H1 (cell line): Measurements from ENCODE around the gene RAB11A. TPM values are rescaled to one million over a fixed set of nuclear protein-coding genes. Genes with fewer than 3 reads are reported as not detected.

ENCODE experiments used
- CTCF ChIA-PET: fragments of 300-600 bp; sonication (Branson Sonifier 250); formaldehyde crosslinking; loops from one replicate; lab custom pipeline; 2021; ENCODE audit not compliant: partially characterized antibody; lab: Charles Lee
- POLR2A ChIA-PET: fragments of 300-600 bp; sonication (Branson Sonifier 250); formaldehyde crosslinking; loops from one replicate; lab custom pipeline; 2021; ENCODE audit warnings: inconsistent platforms; ENCODE audit not compliant: partially characterized antibody; lab: Charles Lee
- DNase-seq, 2 experiments: peaks; one replicate each; pipeline versions ENCODE4 v3.0.0 to v3.0.0-alpha.2; 2010 to 2022; ENCODE audit warnings: low spot score in 2 of 2, low read depth in 1 of 2, mixed read lengths in 1 of 2
- FAIRE-seq: peaks from 2 replicates; lab custom pipeline; 2011; peaks lifted over from hg19 to GRCh38; lab: Jason Lieb, UNC
- H2AFZ ChIP-seq: 2 replicates; pipeline ENCODE4 v1.8.1; 2012; ENCODE audit warnings: low read length, inconsistent platforms
- H2AK5ac ChIP-seq: 2 replicates; pipeline ENCODE4 v1.6.1; 2013; ENCODE audit warnings: low read depth, low read length
- H2BK120ac ChIP-seq: replicated peaks from 2 replicates; pipeline ENCODE3; 2013; ENCODE audit warnings: low read depth, low read length, inconsistent platforms
- H2BK12ac ChIP-seq: 2 replicates; pipeline ENCODE4 v1.6.1; 2013; ENCODE audit warnings: low read depth, low read length
- H2BK15ac ChIP-seq: 2 replicates; pipeline ENCODE4 v1.6.1; 2013; ENCODE audit warnings: low read length
- H2BK20ac ChIP-seq: 2 replicates; pipeline ENCODE4 v1.6.1; 2013; ENCODE audit warnings: low read length
- H2BK5ac ChIP-seq: 2 replicates; pipeline ENCODE4 v1.6.1; 2013; ENCODE audit warnings: low read depth, low read length
- H3K14ac ChIP-seq: 2 replicates; pipeline ENCODE4 v1.6.1; 2013; ENCODE audit warnings: inconsistent platforms; ENCODE audit not compliant: insufficient read length
- H3K18ac ChIP-seq: 2 replicates; pipeline ENCODE4 v1.6.1; 2013; ENCODE audit warnings: low read length; ENCODE audit errors: extremely low read depth
- H3K23ac ChIP-seq: 2 replicates; pipeline ENCODE4 v1.6.1; 2013; ENCODE audit warnings: inconsistent platforms; ENCODE audit not compliant: insufficient read length
- H3K23me2 ChIP-seq: 2 replicates; pipeline ENCODE4 v1.6.1; 2013; ENCODE audit warnings: low read depth, low read length
- H3K27ac ChIP-seq: 2 replicates; pipeline ENCODE4 v1.6.1; 2011; ENCODE audit warnings: low read depth, low read length, inconsistent platforms
- H3K27me3 ChIP-seq, 4 experiments: replicated peaks in 1 of 4; 1 replicate in 1 of 4; 2 replicates in 3 of 4; pipeline versions ENCODE4 v1.6.1 to v1.8.1; 2011 to 2013; ENCODE audit warnings: low read length in 3 of 4, mild to moderate bottlenecking in 3 of 4, inconsistent platforms in 2 of 4, mixed read lengths in 2 of 4, moderate library complexity in 1 of 4; ENCODE audit not compliant: control insufficient read depth in 3 of 4, insufficient read depth in 3 of 4; ENCODE audit errors: extremely low read depth in 1 of 4
- H3K36me3 ChIP-seq, 4 experiments: 2 replicates each; pipeline versions ENCODE4 v1.6.1 to v1.8.1; 2011 to 2013; ENCODE audit warnings: mild to moderate bottlenecking in 4 of 4, low read length in 3 of 4, moderate library complexity in 2 of 4, control low read depth in 1 of 4, inconsistent platforms in 1 of 4; ENCODE audit not compliant: insufficient read depth in 4 of 4, control insufficient read depth in 2 of 4
- H3K4ac ChIP-seq: replicated peaks from 2 replicates; pipeline ENCODE3; 2013; ENCODE audit warnings: low read length, low read depth, mixed read lengths, inconsistent platforms; ENCODE audit not compliant: insufficient read length
- H3K4me1 ChIP-seq, 4 experiments: replicated peaks in 1 of 4; 1 replicate in 1 of 4; 2 replicates in 3 of 4; pipeline versions ENCODE4 v1.6.1 to v1.8.1; 2011 to 2013; ENCODE audit warnings: low read length in 3 of 4, inconsistent platforms in 2 of 4, mixed read lengths in 1 of 4; ENCODE audit not compliant: insufficient read depth in 4 of 4, control insufficient read depth in 3 of 4
- H3K4me2 ChIP-seq, 2 experiments: 2 replicates each; pipeline versions ENCODE4 v1.6.1 to v1.8.1; 2011 to 2013; ENCODE audit warnings: low read depth in 2 of 2, low read length in 2 of 2, control low read depth in 1 of 2, inconsistent platforms in 1 of 2, mild to moderate bottlenecking in 1 of 2; ENCODE audit not compliant: insufficient read depth in 1 of 2
- H3K4me3 ChIP-seq, 4 experiments: fragments of 200-600, 300-600 bp in 1 of 4; sonication (generic), shearing (Covaris generic), sonication (Bioruptor Twin) in 1 of 4; 2 replicates each; pipeline versions ENCODE4 v1.5.1 to v1.8.1; 2011 to 2016; ENCODE audit warnings: low read length in 4 of 4, low read depth in 3 of 4, control low read depth in 2 of 4, inconsistent platforms in 2 of 4, mild to moderate bottlenecking in 2 of 4, mixed read lengths in 1 of 4, moderate library complexity in 1 of 4; ENCODE audit not compliant: insufficient read depth in 2 of 4; ENCODE audit errors: extremely low read depth in 1 of 4
- H3K56ac ChIP-seq: replicated peaks from 2 replicates; pipeline ENCODE3; 2013; ENCODE audit warnings: low read depth, mild to moderate bottlenecking, mixed read lengths, low read length, inconsistent platforms; ENCODE audit not compliant: insufficient read length
- H3K79me1 ChIP-seq: 2 replicates; pipeline ENCODE4 v1.6.1; 2013; ENCODE audit warnings: low read depth, low read length, control low read depth
- H3K79me2 ChIP-seq, 2 experiments: 2 replicates each; pipeline versions ENCODE4 v1.6.1 to v1.8.1; 2012 to 2013; ENCODE audit warnings: low read length in 2 of 2, mild to moderate bottlenecking in 2 of 2, inconsistent platforms in 1 of 2; ENCODE audit not compliant: insufficient read depth in 2 of 2, control insufficient read depth in 1 of 2
- H3K9ac ChIP-seq, 4 experiments: replicated peaks in 1 of 4; 1 replicate in 1 of 4; 2 replicates in 3 of 4; pipeline versions ENCODE4 v1.6.1 to v1.8.1; 2011 to 2013; ENCODE audit warnings: low read depth in 3 of 4, low read length in 3 of 4, control low read depth in 2 of 4, mild to moderate bottlenecking in 2 of 4, moderate library complexity in 2 of 4, inconsistent platforms in 1 of 4; ENCODE audit errors: extremely low read depth in 1 of 4
- H3K9me3 ChIP-seq, 2 experiments: 2 replicates each; pipeline versions ENCODE4 v1.6.1 to v1.8.1; 2012 to 2013; ENCODE audit warnings: mild to moderate bottlenecking in 2 of 2, moderate library complexity in 2 of 2, control low read depth in 1 of 2, inconsistent platforms in 1 of 2, low read depth in 1 of 2, low read length in 1 of 2, mixed read lengths in 1 of 2; ENCODE audit not compliant: insufficient read depth in 2 of 2
- H4K20me1 ChIP-seq, 2 experiments: replicated peaks in 1 of 2; 2 replicates each; pipeline versions ENCODE3 to v1.8.1; 2011 to 2013; ENCODE audit warnings: inconsistent platforms in 2 of 2, low read length in 2 of 2, mild to moderate bottlenecking in 1 of 2; ENCODE audit not compliant: insufficient read depth in 2 of 2, control insufficient read depth in 1 of 2
- H4K5ac ChIP-seq: 2 replicates; pipeline ENCODE4 v1.6.1; 2013; ENCODE audit warnings: low read length, low read depth, mixed read lengths, inconsistent platforms; ENCODE audit not compliant: insufficient read length
- H4K8ac ChIP-seq: 2 replicates; pipeline ENCODE4 v1.8.0; 2013; ENCODE audit warnings: mild to moderate bottlenecking, moderate library complexity, low read length, inconsistent platforms; ENCODE audit not compliant: insufficient read depth; ENCODE audit errors: extremely low read depth
- H4K91ac ChIP-seq: replicated peaks from 2 replicates; pipeline ENCODE3; 2013; ENCODE audit warnings: low read length, mixed read lengths, inconsistent platforms; ENCODE audit not compliant: insufficient read length
- CBX8 ChIP-seq: fragments of 300-800, 300-1000 bp; sonication (generic); IDR thresholded peaks from 2 replicates; pipeline ENCODE4 v1.7.1; 2016; ENCODE audit warnings: low read depth, low read length, borderline replicate concordance
- CHD1 ChIP-seq: IDR thresholded peaks from 2 replicates; pipeline ENCODE4 v1.6.1; 2012; ENCODE audit warnings: low read depth, low read length, improper control_type of control experiment
- HDAC6 ChIP-seq: IDR thresholded peaks from one replicate; pipeline ENCODE4 v1.7.1; 2012; ENCODE audit warnings: low read depth, mild to moderate bottlenecking, inconsistent platforms, low read length, moderate library complexity
- JUND ChIP-seq: IDR thresholded peaks from 2 replicates; pipeline ENCODE4 v1.6.1; 2011; ENCODE audit warnings: mild to moderate bottlenecking, improper control_type of control experiment, low read length
- KDM1A ChIP-seq: fragments of 200-600, 300-600 bp; sonication (generic); IDR thresholded peaks from 2 replicates; pipeline ENCODE4 v1.7.1; 2016; ENCODE audit warnings: mild to moderate bottlenecking, low read length, borderline replicate concordance
- KDM4A ChIP-seq: IDR thresholded peaks from one replicate; pipeline ENCODE4 v1.7.1; 2012; ENCODE audit warnings: low read depth, mild to moderate bottlenecking, moderate library complexity, low read length, inconsistent platforms; ENCODE audit not compliant: severe bottlenecking
- POLR2AphosphoS5 ChIP-seq: IDR thresholded peaks from 2 replicates; pipeline ENCODE4 v1.6.1; 2011; ENCODE audit warnings: low read depth, low read length
- SP1 ChIP-seq: IDR thresholded peaks from 2 replicates; pipeline ENCODE4 v1.6.1; 2011; ENCODE audit warnings: low read depth, low read length
- TBP ChIP-seq: IDR thresholded peaks from 2 replicates; pipeline ENCODE4 v1.6.1; 2011; ENCODE audit warnings: low read depth, low read length, improper control_type of control experiment
- TCF12 ChIP-seq: IDR thresholded peaks from 2 replicates; pipeline ENCODE4 v1.6.1; 2011; ENCODE audit warnings: low read depth, mild to moderate bottlenecking, low read length
- WGBS, 2 experiments: shearing (Covaris generic) in 1 of 2; methylation state at CpG; one replicate each; pipeline versions ENCODE4 v1.1.6 to v1.1.7; 2013 to 2015; ENCODE audit warnings: low lambda C conversion rate in 2 of 2, mixed read lengths in 2 of 2, inconsistent platforms in 1 of 2, low coverage in 1 of 2, missing lambda C conversion rate in 1 of 2; ENCODE audit not compliant: insufficient replicate concordance in 2 of 2, insufficient coverage in 1 of 2, insufficient read length in 1 of 2; ENCODE audit errors: extremely low coverage in 1 of 2, missing lambda C conversion rate in 1 of 2; 5-methylcytosine and 5-hydroxymethylcytosine counted together
- polyA plus RNA-seq, 7 experiments: library from polyadenylated mRNA; depleted of rRNA in 3 of 7; stranded (reverse) in 5 of 7; unstranded in 2 of 7; fragments of >200 nt in 5 of 7; fragments of 200-250 nt in 2 of 7; gene quantifications; 1 replicate in 5 of 7; 2 replicates in 1 of 7; 4 replicates in 1 of 7; pipeline versions ENCODE4 v1.2.1 to v1.2.3, GENCODE V29; 2011 to 2013; ENCODE audit warnings: missing spikeins in 2 of 7, mixed read lengths in 2 of 7
- total RNA-seq: library from RNA; stranded (reverse); fragmentation: NEBNext Ultra II Directional; extraction: Animal tissue kit (Norgen Biotek cat#: 25700); gene quantifications from 2 replicates; pipeline ENCODE4 v1.2.1, GENCODE V29; 2021
- TF ChIP-seq, protein P1 (sequence below), 3 experiments: IDR thresholded peaks; 1 replicate in 2 of 3; 2 replicates in 1 of 3; pipeline versions ENCODE4 v1.5.1 to v1.6.1; 2011; ENCODE audit warnings: low read length in 3 of 3, mild to moderate bottlenecking in 3 of 3, inconsistent platforms in 2 of 3, low read depth in 1 of 3, moderate library complexity in 1 of 3; ENCODE audit not compliant: insufficient read depth in 1 of 3; ENCODE audit errors: control extremely low read depth in 1 of 3
- TF ChIP-seq, protein P2 (sequence below): IDR thresholded peaks from 2 replicates; pipeline ENCODE4 v1.6.1; 2012; ENCODE audit warnings: inconsistent platforms

RAB11A gene
- total and polyA plus RNA-seq, 2 of the 8 experiments (the other 6 are each of a cell fraction or from before 2014, with no cell fraction given): 211 to 254 TPM

DNA sequence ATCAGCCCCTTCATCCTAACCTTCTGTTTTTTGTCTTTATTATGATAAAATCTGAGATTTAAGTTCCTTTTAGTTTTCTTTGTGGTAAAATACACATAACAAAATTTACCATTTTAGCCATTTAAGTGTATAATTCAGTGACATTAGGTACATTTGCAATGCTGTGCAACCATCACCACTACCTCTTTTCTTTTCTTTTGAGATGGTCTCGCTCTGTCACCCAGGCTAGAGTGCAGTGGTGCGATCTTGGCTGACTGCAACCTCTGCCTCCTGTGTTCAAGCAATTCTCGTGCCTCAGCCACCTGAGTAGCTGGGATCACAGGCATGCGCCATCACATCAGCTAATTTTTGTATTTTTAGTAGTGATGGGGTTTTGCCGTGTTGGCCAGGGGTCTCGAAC lies 6.2 kb upstream of the RAB11A start:
- POLR2A ChIA-PET: interaction anchor here (1.1 to 1.3 kb wide), 2 partner anchors 16 to 221 kb away, joined by 3 read pairs; no protein-coding TSS in a partner anchor
- TF ChIP-seq CHD1: no peak
- TF ChIP-seq, protein P1, sequence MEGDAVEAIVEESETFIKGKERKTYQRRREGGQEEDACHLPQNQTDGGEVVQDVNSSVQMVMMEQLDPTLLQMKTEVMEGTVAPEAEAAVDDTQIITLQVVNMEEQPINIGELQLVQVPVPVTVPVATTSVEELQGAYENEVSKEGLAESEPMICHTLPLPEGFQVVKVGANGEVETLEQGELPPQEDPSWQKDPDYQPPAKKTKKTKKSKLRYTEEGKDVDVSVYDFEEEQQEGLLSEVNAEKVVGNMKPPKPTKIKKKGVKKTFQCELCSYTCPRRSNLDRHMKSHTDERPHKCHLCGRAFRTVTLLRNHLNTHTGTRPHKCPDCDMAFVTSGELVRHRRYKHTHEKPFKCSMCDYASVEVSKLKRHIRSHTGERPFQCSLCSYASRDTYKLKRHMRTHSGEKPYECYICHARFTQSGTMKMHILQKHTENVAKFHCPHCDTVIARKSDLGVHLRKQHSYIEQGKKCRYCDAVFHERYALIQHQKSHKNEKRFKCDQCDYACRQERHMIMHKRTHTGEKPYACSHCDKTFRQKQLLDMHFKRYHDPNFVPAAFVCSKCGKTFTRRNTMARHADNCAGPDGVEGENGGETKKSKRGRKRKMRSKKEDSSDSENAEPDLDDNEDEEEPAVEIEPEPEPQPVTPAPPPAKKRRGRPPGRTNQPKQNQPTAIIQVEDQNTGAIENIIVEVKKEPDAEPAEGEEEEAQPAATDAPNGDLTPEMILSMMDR (IDR thresholded peaks at IDR 0.05; ENCODE audit: control extremely low read depth in 1 of 3, insufficient read depth in 1 of 3, low read depth in 1 of 3, low read length in 3 of 3): no peak
- no peak for TF ChIP-seq KDM4A
- no peak for TF ChIP-seq TBP
- no peak for TF ChIP-seq HDAC6
- TF ChIP-seq SP1: no peak
- no peak for TF ChIP-seq TCF12
- TF ChIP-seq JUND: no peak
- no peak for TF ChIP-seq POLR2AphosphoS5
- TF ChIP-seq KDM1A: no peak
- TF ChIP-seq, protein P2, sequence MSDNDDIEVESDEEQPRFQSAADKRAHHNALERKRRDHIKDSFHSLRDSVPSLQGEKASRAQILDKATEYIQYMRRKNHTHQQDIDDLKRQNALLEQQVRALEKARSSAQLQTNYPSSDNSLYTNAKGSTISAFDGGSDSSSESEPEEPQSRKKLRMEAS: no peak
- TF ChIP-seq CBX8: no peak

More for the DNA sequence above, 6.2 kb upstream of the RAB11A start:
- no peak overlapping the region for H4K8ac ChIP-seq
- H2BK120ac ChIP-seq: no peak overlapping the region
- H4K20me1 ChIP-seq: no peaks in the 10 kb centered on the region
- H3K36me3 ChIP-seq: no peaks in the 10 kb centered on the region
- CTCF ChIA-PET: interaction anchor here (0.6 to 2.4 kb wide), 29 partner anchors 9 to 584 kb away, joined by 3 to 14 read pairs (median 3); partner anchors contain the start of gene INTS14
- no peak overlapping the region for H3K9ac ChIP-seq
- H2BK15ac ChIP-seq: 0 out of 2 replicates have a peak overlapping the region, but pooled peaks have one; percentile 81
- no peak for DNase-seq
- no peaks in the 10 kb centered on the region for H3K79me2 ChIP-seq
- H3K79me1 ChIP-seq: no peaks in the 10 kb centered on the region
- H2AFZ ChIP-seq: 0 out of 2 replicates have a peak overlapping the region, but pooled peaks have one; percentile 10
- H2BK20ac ChIP-seq: no peak overlapping the region
- H3K27me3 ChIP-seq: no peaks in the 10 kb centered on the region
- 89% methylated on average over 6 of the region's 6 CpGs; no CpG with 5 or more reads in 1 of the 2 experiments for WGBS, 2 experiments
- no peak overlapping the region for H3K4me2 ChIP-seq
- no peak overlapping the region for H3K14ac ChIP-seq
- H3K18ac ChIP-seq: no peak overlapping the region
- H3K9me3 ChIP-seq: no peaks in the 10 kb centered on the region
- no peak overlapping the region for H3K4me3 ChIP-seq
- no peak overlapping the region for H2BK12ac ChIP-seq
- FAIRE-seq: no peak
- no peak overlapping the region for H3K4ac ChIP-seq
- no peaks in the 10 kb centered on the region for H3K23me2 ChIP-seq
- H3K56ac ChIP-seq: no peak overlapping the region
- H3K4me1 ChIP-seq: no peaks in the 10 kb centered on the region; a peak in 1 of 7 replicates
- H4K91ac ChIP-seq: no peak overlapping the region
- H3K27ac ChIP-seq: no peak overlapping the region
- no peak overlapping the region for H2AK5ac ChIP-seq
- H3K23ac ChIP-seq: no peak overlapping the region
- no peak overlapping the region for H2BK5ac ChIP-seq
- H4K5ac ChIP-seq: peak overlapping the region; percentile 13
